Measurements from ENCODE around the gene VMA21. TPM values are rescaled to one million over a fixed set of nuclear protein-coding genes. Genes with fewer than 3 reads are reported as not detected.

The VMA21 gene
- total and polyA plus RNA-seq, 10 of the 15 experiments (the other 5 are each of a cell fraction or from before 2014, with no cell fraction given), result 12.9 to 53.6 (median 41.5) TPM

GRCh38 chrX:151396042-151396824 lies 773 bp upstream of the VMA21 start:
- H3K4me1 ChIP-seq (ENCODE audit: control insufficient read depth, insufficient read depth, low read length), result no peaks in the 10 kb centered on the region
- H3K36me3 ChIP-seq (ENCODE audit: control insufficient read depth in 2 of 2, insufficient read depth in 2 of 2, low read length in 1 of 2), result no peaks in the 10 kb centered on the region
- in situ Hi-C loops (cut with MboI), result loop anchor here (10.0 to 25.0 kb wide), 2 partner anchors 59 to 609 kb away; no protein-coding TSS in a partner anchor
- peak overlapping the region; percentile 83 for H3K4me2 ChIP-seq (ENCODE audit: control insufficient read depth, insufficient read depth)
- peak overlapping the region; percentile 80 for H3K27ac ChIP-seq (ENCODE audit: control insufficient read depth, insufficient read depth)
- peak; percentile 27 for TF ChIP-seq PBX3 (IDR thresholded peaks at IDR 0.05; ENCODE audit: insufficient replicate concordance, low read depth, low read length)
- no peak for TF ChIP-seq SIN3A (IDR thresholded peaks at IDR 0.05; ENCODE audit: low read depth, low read length)
- TF ChIP-seq SP1 (IDR thresholded peaks at IDR 0.05; ENCODE audit: low read depth, low read length), result peak; percentile 10
- TF ChIP-seq SKIL (IDR thresholded peaks at IDR 0.05; ENCODE audit: low read depth, poor library complexity, severe bottlenecking), result no peak
- 0 out of 2 replicates have a peak, but pooled peaks have one; percentile 32 for TF ChIP-seq PKNOX1 (IDR thresholded peaks at IDR 0.05)
- 0 out of 2 replicates have a peak, but pooled peaks have one; percentile 11 for TF ChIP-seq MLLT1 (IDR thresholded peaks at IDR 0.05)
- TF ChIP-seq NFXL1 (IDR thresholded peaks at IDR 0.05; ENCODE audit: borderline replicate concordance), result no peak
- no peak for TF ChIP-seq CUX1 (IDR thresholded peaks at IDR 0.05; ENCODE audit: insufficient replicate concordance, low read depth, low read length)
- peak; percentile 31; the same call in 1 of the 2 replicates for TF ChIP-seq NFYB (IDR thresholded peaks at IDR 0.05; ENCODE audit: insufficient read depth, low read depth, low read length)
- ChIA-PET SMC1A (ENCODE audit: uncharacterized antibody, unreplicated experiment) (interaction anchor here (1.1 to 1.9 kb wide), 3 partner anchors 12 to 57 kb away, joined by 3 to 6 read pairs (median 3); no protein-coding TSS in a partner anchor), POLR2A (no interaction called here), CTCF (interaction anchor here (0.5 to 1.2 kb wide), 2 partner anchors 35 to 488 kb away, joined by 3 read pairs; no protein-coding TSS in a partner anchor), RAD21 (ENCODE audit: unreplicated experiment) (no interaction called here)
- peak overlapping the region; percentile 42 for H2AFZ ChIP-seq (ENCODE audit: control insufficient read depth, low read depth, low read length)
- H3K9ac ChIP-seq (ENCODE audit: control insufficient read depth, insufficient read depth, low read length), result peak overlapping the region; percentile 88
- H3K9me3 ChIP-seq (replicated peaks; ENCODE audit: control insufficient read depth, insufficient read depth, low read length), result no peaks in the 10 kb centered on the region
- FAIRE-seq (no peak), ATAC-seq (peak; percentile 49), DNase-seq (ENCODE audit: low read depth, low spot score) (peak; percentile 2)
- no peaks in the 10 kb centered on the region for H4K20me1 ChIP-seq (ENCODE audit: control insufficient read depth, insufficient read depth)
- 40% methylated on average over 20 of the region's 20 CpGs for WGBS (ENCODE audit: insufficient coverage, insufficient replicate concordance, low lambda C conversion rate, missing lambda C conversion rate)
- H3K4me3 ChIP-seq, result peak overlapping the region; percentile 68; the same call in 1 of the 2 replicates
- H3K27me3 ChIP-seq (replicated peaks in 1 of 2; ENCODE audit: control insufficient read depth in 2 of 2, insufficient read depth in 2 of 2, low read length in 1 of 2), result no peaks in the 10 kb centered on the region
- intact Hi-C loops (cut with micrococcal nuclease; ENCODE audit: unreplicated experiment), result no loop called here
- TSS peak; percentile 91 for BruUV-seq (replicated peaks)
- H3K79me2 ChIP-seq (ENCODE audit: control insufficient read depth, insufficient read depth, low read length), result peaks cover 40% of the 10 kb centered on the region

Measured in GM12878 (cell line).